Keratinocyte (primary cell): ENCODE measurements around the gene CCDC9. TPM values are rescaled to one million over a fixed set of nuclear protein-coding genes. Genes with fewer than 3 reads are reported as not detected.

Experiments
- DNase-seq: peaks from one replicate; pipeline ENCODE4 v3.0.0-alpha.2; 2011; ENCODE audit warnings: low read depth, missing footprints, low spot score
- FAIRE-seq: peaks from 2 replicates; lab custom pipeline; 2011; peaks lifted over from hg19 to GRCh38; lab: Jason Lieb, UNC
- H2AFZ ChIP-seq: 2 replicates; pipeline ENCODE4 v1.6.0; 2012; ENCODE audit warnings: low read length, control low read depth, inconsistent platforms; ENCODE audit not compliant: control insufficient read depth
- H3K27ac ChIP-seq: 2 replicates; pipeline ENCODE4 v1.5.1; 2011; ENCODE audit warnings: low read length; ENCODE audit not compliant: control insufficient read depth, insufficient read depth
- H3K27me3 ChIP-seq: 3 replicates; pipeline ENCODE4 v1.6.0; 2011; ENCODE audit warnings: low read length; ENCODE audit not compliant: control insufficient read depth, insufficient read depth; ENCODE audit errors: extremely low read depth
- H3K36me3 ChIP-seq, 2 experiments: 2 replicates in 1 of 2; 3 replicates in 1 of 2; pipeline ENCODE4 v1.5.1; 2011; ENCODE audit warnings: low read length in 2 of 2, mild to moderate bottlenecking in 1 of 2; ENCODE audit not compliant: control insufficient read depth in 2 of 2, insufficient read depth in 2 of 2; ENCODE audit errors: extremely low read depth in 1 of 2
- H3K4me1 ChIP-seq: 3 replicates; pipeline ENCODE4 v1.5.1; 2011; ENCODE audit warnings: low read length; ENCODE audit not compliant: control insufficient read depth, insufficient read depth; ENCODE audit errors: extremely low read depth
- H3K4me2 ChIP-seq: 3 replicates; pipeline ENCODE4 v1.6.0; 2011; ENCODE audit warnings: low read depth, low read length; ENCODE audit not compliant: control insufficient read depth, insufficient read depth; ENCODE audit errors: extremely low read depth
- H3K4me3 ChIP-seq, 3 experiments: fragments of 200-600 bp in 1 of 3; sonication (generic) in 1 of 3; 2 replicates in 2 of 3; 3 replicates in 1 of 3; pipeline ENCODE4 v1.5.1; 2011 to 2016; ENCODE audit warnings: low read length in 3 of 3, mild to moderate bottlenecking in 3 of 3, control low read depth in 2 of 3, inconsistent platforms in 1 of 3, low read depth in 1 of 3, mixed read lengths in 1 of 3, mixed run types in 1 of 3, moderate library complexity in 1 of 3; ENCODE audit not compliant: control insufficient read depth in 2 of 3, insufficient read depth in 2 of 3; ENCODE audit errors: extremely low read depth in 1 of 3
- H3K79me2 ChIP-seq: 2 replicates; pipeline ENCODE4 v1.6.0; 2012; ENCODE audit warnings: low read length; ENCODE audit not compliant: control insufficient read depth, insufficient read depth
- H3K9ac ChIP-seq: 3 replicates; pipeline ENCODE4 v1.6.0; 2011; ENCODE audit warnings: low read length; ENCODE audit not compliant: control insufficient read depth, insufficient read depth; ENCODE audit errors: extremely low read depth
- H3K9me1 ChIP-seq: 3 replicates; pipeline ENCODE4 v1.6.0; 2011; ENCODE audit warnings: low read length; ENCODE audit not compliant: control insufficient read depth, insufficient read depth; ENCODE audit errors: extremely low read depth
- H3K9me3 ChIP-seq: 2 replicates; pipeline ENCODE4 v1.5.1; 2012; ENCODE audit warnings: low read depth, low read length; ENCODE audit not compliant: control insufficient read depth
- H4K20me1 ChIP-seq: 3 replicates; pipeline ENCODE4 v1.6.0; 2011; ENCODE audit warnings: low read length; ENCODE audit not compliant: control insufficient read depth, insufficient read depth; ENCODE audit errors: extremely low read depth
- EZH2 ChIP-seq: IDR thresholded peaks from one replicate; pipeline ENCODE4 v1.6.1; 2012; ENCODE audit warnings: inconsistent platforms, mild to moderate bottlenecking, low read length, moderate library complexity
- dilution Hi-C: fragments of 300-500 bp; cut with MboI; formaldehyde crosslinking; loops from one replicate; pipeline ENCODE4 v1.7.0; 2020; ENCODE audit warnings: low sequenced_read_pairs; ENCODE audit not compliant: extremely low pct_ligation_motif_present
- polyA plus RNA-seq, 5 experiments: library from polyadenylated mRNA; depleted of rRNA in 3 of 5; stranded (reverse) in 3 of 5; stranded (forward) in 1 of 5; unstranded in 1 of 5; fragments of >200 nt; gene quantifications; 1 replicate in 1 of 5; 2 replicates in 3 of 5; 3 replicates in 1 of 5; pipeline versions ENCODE4 v1.2.1 to v1.2.3, GENCODE V29; 2011 to 2012; ENCODE audit warnings: missing spikeins in 2 of 5, low read depth in 1 of 5, low replicate concordance in 1 of 5
- TF ChIP-seq, protein P1 (sequence below), 3 experiments: IDR thresholded peaks in 1 of 3; conservative IDR thresholded peaks in 1 of 3; optimal IDR thresholded peaks in 1 of 3; 2 replicates in 2 of 3; 3 replicates in 1 of 3; pipeline versions ENCODE3 to v1.5.1; 2011; ENCODE audit warnings: low read length in 3 of 3, mild to moderate bottlenecking in 3 of 3, moderate library complexity in 2 of 3, control low read depth in 1 of 3, inconsistent platforms in 1 of 3; ENCODE audit not compliant: insufficient read depth in 2 of 3; ENCODE audit errors: extremely low read depth in 1 of 3

The CCDC9 gene
- polyA plus RNA-seq, 1 donor (not counting 4 experiments of a cell fraction or from before 2014, with no cell fraction given): 2.8 TPM

DNA sequence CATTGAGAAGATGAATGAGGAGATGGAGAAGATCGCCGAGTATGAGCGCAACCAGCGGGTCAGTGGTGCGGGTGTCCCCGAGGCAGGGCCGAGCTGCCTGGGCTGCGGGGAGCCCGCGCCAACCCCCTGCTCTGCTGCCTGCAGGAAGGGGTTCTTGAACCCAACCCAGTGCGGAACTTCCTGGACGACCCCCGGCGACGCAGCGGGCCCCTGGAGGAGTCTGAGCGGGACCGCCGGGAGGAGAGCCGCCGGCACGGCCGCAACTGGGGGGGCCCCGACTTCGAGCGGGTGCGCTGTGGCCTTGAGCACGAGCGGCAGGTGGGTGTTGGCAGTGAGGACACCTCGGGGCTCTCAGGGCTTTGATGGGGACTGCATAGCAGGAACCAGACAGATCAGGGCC lies 8.3 kb downstream of the CCDC9 start:
- Histone ChIP-seq H3K4me1 (no peaks in the 10 kb centered on the region), H3K9me3 (no peaks in the 10 kb centered on the region), H2AFZ (no peak overlapping the region), H3K79me2 (no peaks in the 10 kb centered on the region), H3K4me3 (no peak overlapping the region), H3K36me3 (peaks cover 14 to 32% of the 10 kb centered on the region in 2 experiments), H3K4me2 (no peak overlapping the region), H3K9ac (no peak overlapping the region), H4K20me1 (peaks cover 3% of the 10 kb centered on the region), H3K27me3 (no peaks in the 10 kb centered on the region), H3K9me1 (no peaks in the 10 kb centered on the region), H3K27ac (no peak overlapping the region)
- no peak for DNase-seq
- no peak for FAIRE-seq
- no peak for TF ChIP-seq EZH2
- TF ChIP-seq, protein P1, sequence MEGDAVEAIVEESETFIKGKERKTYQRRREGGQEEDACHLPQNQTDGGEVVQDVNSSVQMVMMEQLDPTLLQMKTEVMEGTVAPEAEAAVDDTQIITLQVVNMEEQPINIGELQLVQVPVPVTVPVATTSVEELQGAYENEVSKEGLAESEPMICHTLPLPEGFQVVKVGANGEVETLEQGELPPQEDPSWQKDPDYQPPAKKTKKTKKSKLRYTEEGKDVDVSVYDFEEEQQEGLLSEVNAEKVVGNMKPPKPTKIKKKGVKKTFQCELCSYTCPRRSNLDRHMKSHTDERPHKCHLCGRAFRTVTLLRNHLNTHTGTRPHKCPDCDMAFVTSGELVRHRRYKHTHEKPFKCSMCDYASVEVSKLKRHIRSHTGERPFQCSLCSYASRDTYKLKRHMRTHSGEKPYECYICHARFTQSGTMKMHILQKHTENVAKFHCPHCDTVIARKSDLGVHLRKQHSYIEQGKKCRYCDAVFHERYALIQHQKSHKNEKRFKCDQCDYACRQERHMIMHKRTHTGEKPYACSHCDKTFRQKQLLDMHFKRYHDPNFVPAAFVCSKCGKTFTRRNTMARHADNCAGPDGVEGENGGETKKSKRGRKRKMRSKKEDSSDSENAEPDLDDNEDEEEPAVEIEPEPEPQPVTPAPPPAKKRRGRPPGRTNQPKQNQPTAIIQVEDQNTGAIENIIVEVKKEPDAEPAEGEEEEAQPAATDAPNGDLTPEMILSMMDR (optimal IDR thresholded peaks at IDR 0.05 in 1 of 3, IDR thresholded peaks at IDR 0.05 in 1 of 3, conservative IDR thresholded peaks at IDR 0.05 in 1 of 3; ENCODE audit: extremely low read depth in 1 of 3, insufficient read depth in 2 of 3, low read length in 3 of 3): no peak
- dilution Hi-C loops: no loop called here

DNA sequence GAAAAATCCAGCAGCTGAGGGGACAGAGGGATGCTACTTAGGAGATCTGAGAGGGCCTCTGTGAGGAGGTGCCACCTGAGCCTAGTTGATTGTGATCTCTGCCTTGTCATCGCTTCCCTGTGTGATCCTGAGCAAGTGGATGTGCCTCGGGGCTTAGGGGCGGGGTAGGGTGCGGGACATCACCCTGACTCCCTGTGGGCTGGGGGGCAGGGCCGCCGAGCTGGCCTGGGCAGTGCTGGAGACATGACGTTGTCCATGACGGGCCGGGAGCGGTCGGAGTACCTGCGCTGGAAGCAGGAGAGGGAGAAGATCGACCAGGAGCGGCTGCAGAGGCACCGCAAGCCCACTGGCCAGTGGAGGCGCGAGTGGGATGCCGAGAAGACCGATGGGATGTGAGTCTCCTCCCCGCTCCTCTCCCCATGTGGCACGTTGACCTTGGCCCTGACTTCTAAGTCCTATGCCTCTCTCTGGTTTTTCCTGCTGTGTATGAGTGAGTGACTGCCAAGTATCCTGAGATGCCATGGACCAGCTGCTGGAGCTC lies 10.1 kb downstream of the CCDC9 start:
- H3K79me2 ChIP-seq: no peaks in the 10 kb centered on the region
- TF ChIP-seq, protein P1 (optimal IDR thresholded peaks at IDR 0.05 in 1 of 3, IDR thresholded peaks at IDR 0.05 in 1 of 3, conservative IDR thresholded peaks at IDR 0.05 in 1 of 3; ENCODE audit: extremely low read depth in 1 of 3, insufficient read depth in 2 of 3, low read length in 3 of 3): no peak
- TF ChIP-seq EZH2: no peak
- H3K4me2 ChIP-seq: no peak overlapping the region
- H3K9me1 ChIP-seq: no peaks in the 10 kb centered on the region
- H3K27me3 ChIP-seq: no peaks in the 10 kb centered on the region
- DNase-seq (no peak), FAIRE-seq (no peak)
- H4K20me1 ChIP-seq: peaks cover 3% of the 10 kb centered on the region
- H3K36me3 ChIP-seq: peaks cover 15 to 24% of the 10 kb centered on the region in 2 experiments
- H3K27ac ChIP-seq: no peak overlapping the region
- H3K9ac ChIP-seq: no peak overlapping the region
- no peak overlapping the region for H3K4me3 ChIP-seq
- dilution Hi-C loops: no loop called here
- no peaks in the 10 kb centered on the region for H3K9me3 ChIP-seq
- no peaks in the 10 kb centered on the region for H3K4me1 ChIP-seq
- no peak overlapping the region for H2AFZ ChIP-seq
